Raji (cell line): Measurements from ENCODE around the gene MRPL1.

Source experiments
- POLR2A ChIP-seq: IDR thresholded peaks from 2 replicates; pipeline ENCODE4 v1.6.1; 2011; ENCODE audit warnings: low read depth, low read length, control low read depth; ENCODE audit not compliant: insufficient read depth

The MRPL1 gene

DNA sequence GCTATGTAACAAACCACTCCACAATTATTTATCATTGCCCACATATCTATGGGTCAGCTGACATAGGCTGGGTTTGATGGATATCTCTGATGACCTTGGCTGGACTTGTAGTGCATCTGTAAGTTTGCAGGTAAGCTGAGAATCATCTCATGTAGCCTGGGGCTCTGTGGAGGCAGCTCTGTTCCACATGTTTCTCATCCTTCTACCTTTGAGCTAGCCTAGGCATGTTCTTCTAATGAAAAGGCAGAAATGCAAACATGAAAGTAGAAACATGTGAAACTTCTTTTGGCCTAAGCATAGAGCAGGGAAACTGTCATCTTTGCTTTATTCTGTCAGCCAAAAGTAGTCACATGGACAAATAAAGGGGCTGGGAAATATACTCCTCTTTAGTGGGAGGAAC is 18.2 kb downstream of the MRPL1 start:
- TF ChIP-seq POLR2A: no peak

DNA sequence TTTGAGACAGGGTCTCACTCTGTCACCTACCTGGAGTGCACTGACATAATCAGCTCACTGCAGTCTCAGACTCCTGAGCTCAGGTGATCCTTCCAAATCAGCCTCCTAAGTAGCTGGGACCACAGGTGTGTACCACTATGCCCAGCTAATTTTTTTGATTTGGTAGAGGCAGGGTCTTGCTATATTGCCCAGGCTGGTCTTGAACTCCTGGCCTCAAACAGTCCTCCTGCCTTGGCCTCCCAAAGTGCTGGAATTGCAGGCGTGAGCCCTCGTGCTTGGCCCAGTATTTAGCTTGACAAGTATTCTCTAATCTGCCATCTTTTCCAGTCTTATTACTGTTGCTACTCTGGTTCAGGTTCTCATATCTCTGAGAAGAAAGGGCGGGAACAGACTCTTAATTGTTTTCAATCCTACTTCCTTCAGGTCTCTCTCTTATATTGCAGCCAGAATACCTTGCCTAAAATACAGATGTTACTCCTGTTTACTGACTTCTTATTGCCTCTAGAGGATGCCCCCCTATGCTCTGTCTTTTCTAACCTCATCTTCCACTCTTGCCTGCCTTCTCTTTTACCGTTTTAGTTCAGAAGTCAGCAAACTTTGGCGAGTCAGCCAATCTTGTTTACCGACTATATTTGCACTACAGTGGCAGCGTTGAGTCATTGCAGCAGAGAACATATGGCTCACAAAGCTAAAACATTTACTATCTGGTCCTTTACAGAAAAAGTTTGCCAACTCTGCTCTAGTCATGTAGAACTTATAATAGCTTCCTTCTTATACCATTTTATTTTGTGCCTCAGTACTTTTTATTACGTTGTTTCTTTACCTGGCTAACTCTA is 19.0 kb downstream of the MRPL1 start:
- no peak for TF ChIP-seq POLR2A

DNA sequence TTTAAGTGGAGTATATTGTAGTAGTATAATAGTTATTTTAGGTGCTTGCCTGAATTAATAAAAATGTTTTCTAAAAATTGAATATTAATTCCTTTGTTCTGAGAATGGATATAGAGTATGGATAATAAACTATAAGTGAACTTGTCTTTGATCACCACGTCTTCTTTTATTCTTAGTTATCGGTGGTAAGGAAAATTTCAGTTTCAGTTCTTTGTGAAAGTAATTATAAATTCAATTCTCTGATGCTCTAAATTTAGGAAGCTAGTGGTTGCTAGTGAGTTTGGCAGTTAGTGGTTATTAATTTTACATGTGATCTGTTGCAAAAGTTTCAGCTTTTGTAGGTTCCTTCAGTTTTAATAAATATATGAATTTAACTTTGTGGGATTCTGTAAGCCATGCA is 30.8 kb downstream of the MRPL1 start:
- TF ChIP-seq POLR2A: no peak

DNA sequence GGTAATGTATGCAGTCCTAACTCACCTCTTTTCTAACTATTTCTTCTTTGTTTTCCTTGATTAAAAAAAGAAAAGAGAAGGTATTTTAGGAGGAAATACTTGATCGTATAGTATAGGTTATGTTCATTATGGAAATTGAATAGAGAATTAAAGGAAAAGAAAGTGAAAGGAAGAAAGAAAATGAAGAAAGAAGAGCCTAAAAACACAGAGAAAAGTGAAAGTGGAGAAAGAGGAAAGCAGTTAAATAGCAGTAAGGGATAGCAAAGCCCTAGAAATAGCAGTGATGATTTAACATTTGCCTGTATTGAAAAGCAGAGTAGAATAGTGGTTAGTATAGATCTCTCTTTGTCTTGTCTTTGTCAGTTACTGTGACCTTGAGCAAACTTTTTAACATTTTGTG is 37.0 kb downstream of the MRPL1 start:
- no peak for TF ChIP-seq POLR2A

DNA sequence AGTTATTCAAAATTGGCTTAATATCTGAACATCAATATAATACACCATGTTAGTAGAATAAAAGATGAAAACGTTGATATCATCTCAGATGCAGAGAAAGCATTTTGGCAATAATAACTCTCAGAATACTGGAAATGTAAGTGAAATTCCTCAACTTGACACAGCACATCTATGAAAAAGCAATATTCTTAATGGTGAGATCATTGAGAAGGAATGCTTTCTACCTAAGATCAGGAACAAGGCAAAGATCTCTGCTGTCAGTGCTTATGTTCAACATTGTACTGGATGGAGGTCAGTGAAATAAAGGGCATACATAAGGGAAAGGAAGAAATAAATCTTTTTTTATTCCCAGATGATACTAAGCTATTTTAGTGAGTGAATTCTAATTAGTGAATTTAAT is 40.6 kb downstream of the MRPL1 start:
- no peak for TF ChIP-seq POLR2A

DNA sequence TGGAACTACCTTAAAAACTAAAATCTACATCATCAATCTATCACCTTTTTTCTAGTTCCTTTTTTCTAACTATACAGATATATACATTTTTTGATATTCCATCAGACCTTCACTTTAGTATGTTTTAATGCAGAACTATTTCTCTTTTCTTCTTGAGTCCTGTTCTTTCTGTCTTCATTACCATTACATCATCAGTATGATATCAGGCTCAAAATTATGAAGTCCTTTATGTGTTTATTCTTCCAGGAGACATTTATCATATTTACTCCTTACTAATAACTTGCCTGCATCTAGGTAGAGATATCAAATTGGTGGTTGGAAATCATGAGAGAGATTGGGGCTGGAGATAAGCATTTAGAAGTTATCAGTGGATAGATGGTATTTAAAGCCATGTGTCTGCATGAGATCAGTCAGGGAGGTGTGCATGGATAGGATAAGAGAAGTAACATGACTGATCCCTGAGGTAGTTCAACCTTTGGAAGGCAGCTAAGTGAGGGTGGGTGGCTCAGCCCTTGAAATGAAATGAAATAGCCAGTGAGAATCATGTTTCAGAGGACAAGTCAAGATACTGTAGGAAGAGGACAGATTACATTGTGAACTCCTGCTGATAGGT is 43.1 kb downstream of the MRPL1 start:
- TF ChIP-seq POLR2A: no peak

DNA sequence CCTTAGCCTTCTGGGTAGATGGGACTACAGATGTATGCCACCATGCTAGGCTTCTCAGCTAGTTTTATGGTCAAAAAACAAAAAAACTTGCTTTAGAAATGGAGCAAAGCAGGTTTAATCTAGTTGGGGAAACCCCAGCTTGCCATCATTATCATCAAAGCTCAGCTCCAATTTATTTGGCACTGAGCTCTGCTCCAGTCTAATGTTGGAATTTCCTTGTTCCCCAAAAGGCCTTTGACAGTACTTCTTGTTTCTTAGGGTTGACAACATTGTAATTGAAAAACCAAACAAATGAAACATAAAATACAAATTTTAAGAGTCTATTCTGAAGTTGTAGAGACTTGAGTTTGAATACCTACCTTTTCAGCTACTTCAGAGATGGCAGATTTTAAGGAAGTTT is 48.0 kb downstream of the MRPL1 start:
- TF ChIP-seq POLR2A: no peak

DNA sequence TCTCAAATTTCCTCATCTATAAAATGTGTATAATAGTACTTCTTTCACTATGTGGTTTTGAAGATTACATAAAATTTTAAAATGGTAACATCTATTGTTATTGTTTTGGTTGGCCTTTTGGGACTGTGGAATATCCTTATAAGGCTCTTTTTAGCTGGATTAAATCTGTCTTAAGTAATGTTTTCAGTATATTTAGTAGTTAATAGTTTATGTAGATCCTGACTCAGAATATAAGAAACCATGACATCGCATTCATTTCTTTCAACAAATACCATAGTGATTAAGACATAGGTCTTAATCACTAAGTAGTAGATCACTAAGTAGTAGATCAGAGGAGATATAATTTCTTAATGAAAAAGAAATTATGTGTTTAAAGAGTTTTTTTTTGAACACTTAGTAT is 48.5 kb downstream of the MRPL1 start:
- no peak for TF ChIP-seq POLR2A

DNA sequence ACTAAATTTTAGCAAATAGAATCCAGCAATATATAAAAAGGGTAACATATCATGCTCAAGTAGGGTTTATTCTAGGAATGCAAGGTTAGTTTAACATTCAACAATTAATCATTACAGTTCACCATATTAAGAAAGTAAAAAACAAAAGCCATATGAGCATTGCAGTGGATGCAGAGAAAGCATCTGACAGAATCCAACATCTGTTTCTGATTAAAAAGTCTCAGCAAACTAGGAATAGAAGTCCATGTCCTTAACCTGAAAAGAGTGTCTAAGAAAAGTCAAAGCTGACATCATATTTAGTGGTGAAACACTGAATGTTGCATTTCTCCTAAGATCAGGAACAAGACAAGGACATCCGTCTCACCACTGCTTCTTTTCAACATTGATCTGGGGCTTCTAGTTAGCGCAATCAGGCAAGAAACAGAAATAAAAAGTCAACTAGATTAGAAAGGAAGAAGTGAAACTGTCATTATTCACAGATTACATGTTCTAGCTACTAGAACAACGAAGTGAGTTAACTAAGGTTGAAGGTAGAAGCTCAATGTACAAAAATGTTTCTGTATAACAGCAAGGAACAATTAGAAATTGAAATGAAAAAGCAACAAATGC is 49.3 kb downstream of the MRPL1 start:
- TF ChIP-seq POLR2A: no peak

DNA sequence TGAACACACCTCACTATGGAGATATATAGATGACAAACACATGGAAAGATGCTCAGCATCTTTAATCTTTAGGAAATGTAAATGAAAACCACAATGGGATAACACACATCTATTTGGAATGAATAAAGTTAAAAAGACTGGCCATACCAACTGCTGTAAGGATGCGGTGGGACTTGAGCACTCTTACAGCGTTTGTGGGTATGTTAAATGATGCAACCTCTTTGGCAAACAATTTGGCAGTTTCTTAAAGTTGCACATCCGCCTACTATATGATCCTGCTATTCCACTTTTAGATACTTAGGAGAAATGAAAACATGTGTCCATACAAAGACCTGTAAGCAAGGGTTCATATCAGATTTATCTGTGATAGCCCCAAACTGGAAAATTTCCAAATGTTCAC is 50.7 kb downstream of the MRPL1 start:
- no peak for TF ChIP-seq POLR2A

DNA sequence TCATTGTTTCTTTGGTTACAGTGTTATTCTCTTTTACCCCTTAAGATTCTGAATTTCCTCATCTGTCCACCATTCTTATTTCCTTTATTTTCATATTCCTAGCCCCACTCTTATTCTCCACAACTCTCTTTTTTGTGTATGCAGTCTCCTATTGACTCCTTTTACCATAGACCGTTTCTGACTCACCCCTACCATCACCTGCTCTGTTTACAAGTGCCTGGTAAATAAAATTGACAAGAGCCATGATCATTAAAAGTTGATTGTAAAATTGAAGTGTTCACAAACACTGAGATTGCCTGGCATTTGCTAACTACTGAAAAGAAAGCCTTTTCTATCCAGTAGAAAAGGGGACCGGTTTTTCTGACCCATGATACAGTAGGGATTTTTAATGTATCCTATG is 54.4 kb downstream of the MRPL1 start:
- TF ChIP-seq POLR2A: no peak

DNA sequence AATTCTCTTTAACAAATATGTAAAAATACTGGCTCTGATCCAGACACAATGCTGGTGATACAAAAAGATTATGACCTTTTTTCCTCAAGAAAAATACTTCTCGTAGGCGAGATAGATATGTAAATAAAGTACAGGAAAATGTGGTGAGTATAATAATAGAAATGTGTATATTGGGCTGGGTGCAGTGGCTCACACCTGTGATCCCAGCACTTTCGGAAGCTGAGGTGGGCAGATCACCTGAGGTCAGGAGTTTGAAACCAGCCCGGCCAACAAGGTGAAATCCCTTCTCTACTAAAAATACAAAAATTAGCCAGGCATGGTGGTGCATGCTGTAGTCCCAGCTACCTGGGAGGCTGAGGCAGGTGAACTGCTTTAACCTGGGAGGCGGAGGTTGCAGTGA is 55.0 kb downstream of the MRPL1 start:
- no peak for TF ChIP-seq POLR2A

DNA sequence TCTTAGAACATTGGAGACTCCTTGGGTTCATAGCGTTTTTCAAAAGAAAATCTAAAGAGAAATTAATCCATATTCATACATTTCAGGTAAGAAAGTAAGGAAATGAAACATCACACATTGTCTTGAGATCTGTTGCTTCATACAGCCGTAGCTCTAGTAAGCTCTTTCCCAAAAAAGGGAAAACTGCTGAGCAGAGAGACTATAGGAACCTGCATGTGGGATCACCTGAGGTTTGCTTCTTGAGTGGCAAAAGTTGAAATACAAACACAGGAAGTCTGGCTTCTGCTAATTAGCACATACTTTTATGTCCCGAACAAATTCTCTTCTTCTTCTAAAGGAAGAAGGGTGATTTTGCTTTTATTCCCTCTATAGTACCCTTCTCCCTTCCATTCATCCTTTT is 57.7 kb downstream of the MRPL1 start:
- no peak for TF ChIP-seq POLR2A

DNA sequence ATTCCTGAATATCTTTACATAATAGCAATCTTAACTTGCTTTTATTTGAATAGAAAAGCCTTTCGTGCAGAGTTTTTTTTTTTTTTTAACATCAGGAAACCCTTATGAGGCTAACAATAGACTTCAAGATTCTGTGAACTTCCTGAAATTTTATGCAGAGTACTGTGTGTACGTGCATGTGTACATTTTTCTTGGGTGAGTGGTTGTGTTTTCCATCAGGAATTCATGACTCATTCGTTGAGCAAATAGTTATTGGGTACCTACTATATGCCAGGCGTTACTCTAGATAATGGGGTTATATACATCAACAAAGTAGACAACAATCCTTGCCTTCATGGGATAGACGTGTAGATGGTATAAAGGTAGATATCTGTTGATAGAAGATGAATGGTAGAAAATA is 59.1 kb downstream of the MRPL1 start:
- TF ChIP-seq POLR2A: no peak

DNA sequence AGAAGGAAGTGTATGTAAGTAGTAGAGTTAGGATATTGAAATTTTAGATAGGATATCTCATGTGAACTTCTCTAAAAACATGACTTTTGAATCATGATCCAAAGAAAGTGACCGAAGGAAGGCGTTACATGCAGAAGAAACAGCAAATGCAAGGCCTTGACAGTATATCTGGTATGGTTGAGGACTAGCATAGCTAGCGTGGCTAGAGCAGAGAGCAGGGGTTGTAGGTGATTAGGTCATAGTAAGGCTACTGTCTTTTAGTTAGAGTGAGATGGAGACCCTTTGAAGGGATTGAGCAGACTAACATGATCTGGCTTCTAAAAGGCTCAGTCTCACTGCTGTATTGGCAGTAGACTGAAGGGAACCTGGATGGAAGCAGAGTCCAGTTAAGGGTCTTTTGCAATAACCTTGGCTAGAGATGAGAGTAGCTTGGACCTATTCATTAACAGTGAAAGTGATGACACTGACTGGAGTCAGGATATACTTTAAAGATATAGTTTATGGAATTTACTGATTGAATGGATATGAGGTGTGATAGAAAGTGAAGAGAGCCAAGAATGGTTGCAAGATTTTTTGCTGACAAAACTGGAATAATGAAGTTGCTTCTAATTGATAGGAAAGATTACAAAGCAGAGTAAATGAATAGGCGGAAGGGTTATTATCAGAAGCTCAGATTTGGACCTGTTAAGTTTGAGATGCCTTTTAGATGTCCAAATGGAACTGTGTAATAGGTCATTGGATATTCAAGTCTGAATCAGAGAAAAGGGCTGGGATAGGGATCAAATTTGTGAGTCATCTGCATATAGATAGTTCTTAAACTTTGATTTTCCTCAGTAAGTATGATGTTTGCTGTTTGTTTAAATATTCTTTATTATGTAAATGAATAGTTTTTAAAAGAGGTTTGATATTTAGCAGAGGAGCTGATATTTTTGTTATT is 59.8 kb downstream of the MRPL1 start:
- TF ChIP-seq POLR2A: no peak
